ENCODE measurements around the gene FAM163B.

FAM163B gene

GRCh38 chr9:133604214-133604613 is 5.0 kb downstream of the FAM163B start:
- Histone ChIP-seq H3K9me3 (ENCODE audit: low read depth, low read length) (no peaks in the 10 kb centered on the region), H3K27ac (no peak overlapping the region), H3K4me3 (no peak overlapping the region), H3K36me3 (ENCODE audit: insufficient read depth, low read length) (no peaks in the 10 kb centered on the region), H3K9ac (ENCODE audit: insufficient read length) (no peak overlapping the region)
- no peak for DNase-seq (ENCODE audit: low read depth, low spot score)
- no peak for TF ChIP-seq POLR2AphosphoS5 (IDR thresholded peaks at IDR 0.05; ENCODE audit: borderline replicate concordance, low read depth, low read length)
- TF ChIP-seq EZH2 (IDR thresholded peaks at IDR 0.05), result no peak
- TF ChIP-seq FOXP2 (optimal IDR thresholded peaks at IDR 0.05; ENCODE audit: control extremely low read depth, extremely low read length, insufficient read depth), result no peak

DNA sequence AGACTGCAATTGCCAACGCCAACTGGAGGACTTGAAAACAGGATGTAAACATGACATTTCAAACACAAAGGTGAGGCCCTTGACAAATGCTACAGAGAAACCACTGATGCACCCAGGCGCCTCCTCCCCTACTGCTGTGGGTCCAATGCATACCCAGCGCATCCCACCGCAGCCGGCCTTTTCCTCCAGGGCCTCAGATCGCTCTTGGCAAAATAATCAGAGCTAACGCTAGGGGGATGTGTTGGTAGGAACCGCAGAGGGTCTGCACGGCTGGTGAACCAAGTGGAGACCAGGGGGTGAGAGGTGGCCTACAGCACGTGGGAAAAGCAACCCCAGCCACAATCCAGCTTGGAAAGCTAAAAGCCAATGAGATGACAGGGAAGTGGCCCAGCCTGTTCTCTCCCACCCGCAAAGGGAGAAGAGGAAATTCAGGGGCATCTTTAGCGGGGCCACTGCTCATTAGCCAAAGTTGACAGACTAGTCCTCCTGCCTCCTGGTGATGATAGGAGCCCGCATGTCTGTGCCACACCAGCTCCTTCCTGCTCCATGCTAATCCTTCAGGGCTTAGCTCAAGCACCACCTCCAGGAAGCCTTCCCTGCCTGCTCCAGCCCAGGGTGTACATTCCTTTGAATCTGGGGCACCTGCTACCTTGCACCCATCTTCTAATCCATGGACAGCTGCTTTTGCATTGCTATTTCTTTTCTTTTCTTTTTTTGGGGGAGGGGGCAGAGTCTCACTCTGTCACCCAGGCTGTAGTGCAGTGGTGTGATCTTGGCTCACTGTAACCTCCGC is 5.9 kb downstream of the FAM163B start:
- Histone ChIP-seq H3K36me3 (ENCODE audit: insufficient read depth, low read length) (no peaks in the 10 kb centered on the region), H3K9ac (ENCODE audit: insufficient read length) (no peak overlapping the region), H3K27ac (no peak overlapping the region), H3K4me3 (no peak overlapping the region), H3K9me3 (ENCODE audit: low read depth, low read length) (no peaks in the 10 kb centered on the region)
- DNase-seq (ENCODE audit: low read depth, low spot score), result no peak
- TF ChIP-seq FOXP2 (optimal IDR thresholded peaks at IDR 0.05; ENCODE audit: control extremely low read depth, extremely low read length, insufficient read depth), result no peak
- TF ChIP-seq POLR2AphosphoS5 (IDR thresholded peaks at IDR 0.05; ENCODE audit: borderline replicate concordance, low read depth, low read length), result no peak
- no peak for TF ChIP-seq EZH2 (IDR thresholded peaks at IDR 0.05)

DNA sequence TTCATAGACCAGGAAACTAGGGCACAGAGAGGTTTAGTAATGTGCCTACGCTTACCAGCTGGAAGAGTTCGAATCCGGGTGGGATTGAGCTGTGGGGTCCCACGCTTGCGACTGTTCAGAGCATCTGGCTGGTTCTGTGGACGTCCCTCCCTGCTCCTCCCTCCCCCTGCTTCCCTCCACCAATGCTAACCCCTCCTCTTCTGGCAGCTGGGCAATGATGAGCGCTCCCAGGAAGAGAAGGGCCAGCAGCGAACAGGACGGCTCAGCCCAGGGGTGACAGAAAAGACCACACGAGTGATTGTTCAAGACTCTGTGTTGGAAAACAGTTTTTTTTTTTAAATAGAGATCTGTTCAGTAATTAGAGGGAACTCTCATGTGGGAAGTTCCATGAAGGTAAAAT is 6.9 kb downstream of the FAM163B start:
- Histone ChIP-seq H3K36me3 (ENCODE audit: insufficient read depth, low read length) (no peaks in the 10 kb centered on the region), H3K27ac (no peak overlapping the region), H3K9ac (ENCODE audit: insufficient read length) (no peak overlapping the region), H3K4me3 (no peak overlapping the region), H3K9me3 (ENCODE audit: low read depth, low read length) (0 out of 2 replicates have a peak, but pooled peaks cover 5% of the 10 kb centered on the region)
- TF ChIP-seq POLR2AphosphoS5 (IDR thresholded peaks at IDR 0.05; ENCODE audit: borderline replicate concordance, low read depth, low read length) (no peak), FOXP2 (optimal IDR thresholded peaks at IDR 0.05; ENCODE audit: control extremely low read depth, extremely low read length, insufficient read depth) (no peak)
- DNase-seq (ENCODE audit: low read depth, low spot score), result no peak

- TF ChIP-seq POLR2AphosphoS5 (IDR thresholded peaks at IDR 0.05; ENCODE audit: borderline replicate concordance, low read depth, low read length) (no peak), FOXP2 (optimal IDR thresholded peaks at IDR 0.05; ENCODE audit: control extremely low read depth, extremely low read length, insufficient read depth) (no peak), EZH2 (IDR thresholded peaks at IDR 0.05) (no peak)
- no peak overlapping the region for H3K27ac ChIP-seq
- H3K36me3 ChIP-seq (ENCODE audit: insufficient read depth, low read length), result no peaks in the 10 kb centered on the region
- no peak overlapping the region for H3K9ac ChIP-seq (ENCODE audit: insufficient read length)
- H3K4me3 ChIP-seq, result no peak overlapping the region
- DNase-seq (ENCODE audit: low read depth, low spot score), result no peak
- H3K9me3 ChIP-seq (ENCODE audit: low read depth, low read length), result 0 out of 2 replicates have a peak, but pooled peaks cover 5% of the 10 kb centered on the region
These were observed 7.4 kb downstream of the FAM163B start for GRCh38 chr9:133601746-133602145.

- Histone ChIP-seq H3K27ac (no peak overlapping the region), H3K9ac (ENCODE audit: insufficient read length) (no peak overlapping the region), H3K9me3 (ENCODE audit: low read depth, low read length) (0 out of 2 replicates have a peak, but pooled peaks cover 5% of the 10 kb centered on the region), H3K4me3 (no peak overlapping the region), H3K36me3 (ENCODE audit: insufficient read depth, low read length) (no peaks in the 10 kb centered on the region)
- DNase-seq (ENCODE audit: low read depth, low spot score), result no peak
- TF ChIP-seq EZH2 (IDR thresholded peaks at IDR 0.05), result no peak
- TF ChIP-seq POLR2AphosphoS5 (IDR thresholded peaks at IDR 0.05; ENCODE audit: borderline replicate concordance, low read depth, low read length), result no peak
- no peak for TF ChIP-seq FOXP2 (optimal IDR thresholded peaks at IDR 0.05; ENCODE audit: control extremely low read depth, extremely low read length, insufficient read depth)
These were observed 8.4 kb downstream of the FAM163B start for GRCh38 chr9:133600739-133601138.

DNA sequence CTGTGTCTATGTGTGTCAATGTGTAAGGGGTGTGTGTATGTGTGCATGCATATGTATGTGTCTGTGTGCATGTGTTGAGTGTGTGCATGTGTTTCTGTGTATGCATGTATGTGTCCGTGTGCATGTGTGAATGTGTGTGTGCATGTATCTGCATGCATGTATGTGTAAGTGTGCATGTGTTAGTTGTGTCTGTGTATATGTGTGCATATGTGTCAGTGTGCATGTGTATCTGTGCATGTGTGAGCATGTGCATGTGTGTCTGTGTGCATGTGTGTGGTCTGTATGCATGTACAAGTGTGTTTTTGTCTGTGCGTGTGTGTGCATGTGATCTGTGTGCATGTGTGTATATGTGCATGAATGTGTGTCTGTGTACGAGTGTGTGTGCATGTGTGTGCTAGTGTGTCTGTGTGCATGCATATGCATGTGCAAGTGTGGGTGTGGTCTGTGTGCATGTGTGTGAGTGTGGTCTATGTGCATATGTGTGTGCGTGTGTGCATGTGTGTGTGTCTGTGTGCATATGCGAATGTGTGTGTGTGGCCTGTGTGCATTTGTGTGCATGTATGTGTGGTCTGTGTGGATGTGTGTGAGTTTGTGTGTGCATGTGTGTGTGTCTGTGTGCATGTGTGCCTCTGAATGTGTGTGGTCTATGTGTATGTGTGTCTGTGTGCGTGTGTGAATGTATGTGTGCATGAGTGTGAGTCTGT is 9.6 kb downstream of the FAM163B start:
- H3K27ac ChIP-seq, result no peak overlapping the region
- no peaks in the 10 kb centered on the region for H3K36me3 ChIP-seq (ENCODE audit: insufficient read depth, low read length)
- DNase-seq (ENCODE audit: low read depth, low spot score), result no peak
- TF ChIP-seq FOXP2 (optimal IDR thresholded peaks at IDR 0.05; ENCODE audit: control extremely low read depth, extremely low read length, insufficient read depth), result no peak
- TF ChIP-seq EZH2 (IDR thresholded peaks at IDR 0.05), result no peak
- TF ChIP-seq POLR2AphosphoS5 (IDR thresholded peaks at IDR 0.05; ENCODE audit: borderline replicate concordance, low read depth, low read length), result no peak
- no peak overlapping the region for H3K9ac ChIP-seq (ENCODE audit: insufficient read length)
- H3K9me3 ChIP-seq (ENCODE audit: low read depth, low read length), result 0 out of 2 replicates have a peak, but pooled peaks cover 5% of the 10 kb centered on the region
- H3K4me3 ChIP-seq, result no peak overlapping the region

- Histone ChIP-seq H3K4me3 (no peak overlapping the region), H3K9ac (ENCODE audit: insufficient read length) (no peak overlapping the region), H3K9me3 (ENCODE audit: low read depth, low read length) (0 out of 2 replicates have a peak, but pooled peaks cover 5% of the 10 kb centered on the region), H3K36me3 (ENCODE audit: insufficient read depth, low read length) (no peaks in the 10 kb centered on the region), H3K27ac (no peak overlapping the region)
- no peak for TF ChIP-seq EZH2 (IDR thresholded peaks at IDR 0.05)
- DNase-seq (ENCODE audit: low read depth, low spot score), result no peak
These were observed 10.2 kb downstream of the FAM163B start for GRCh38 chr9:133598978-133599377.

GRCh38 chr9:133597316-133597957 is 11.8 kb downstream of the FAM163B start:
- Histone ChIP-seq H3K4me3 (no peak overlapping the region), H3K36me3 (ENCODE audit: insufficient read depth, low read length) (no peaks in the 10 kb centered on the region), H3K9ac (ENCODE audit: insufficient read length) (no peak overlapping the region), H3K27ac (no peak overlapping the region), H3K9me3 (ENCODE audit: low read depth, low read length) (0 out of 2 replicates have a peak, but pooled peaks cover 5% of the 10 kb centered on the region)
- TF ChIP-seq FOXP2 (optimal IDR thresholded peaks at IDR 0.05; ENCODE audit: control extremely low read depth, extremely low read length, insufficient read depth) (no peak), POLR2AphosphoS5 (IDR thresholded peaks at IDR 0.05; ENCODE audit: borderline replicate concordance, low read depth, low read length) (no peak), EZH2 (IDR thresholded peaks at IDR 0.05) (no peak)
- DNase-seq (ENCODE audit: low read depth, low spot score), result no peak

Measured in SK-N-MC (cell line).